GM23248 (cell line): ENCODE results near the gene LST1. TPM values are rescaled to one million over a fixed set of nuclear protein-coding genes. Genes with fewer than 3 reads are reported as not detected.
A peak's percentile ranks its signal among the peaks of the same experiment; 100 is the strongest.

Experiments used
- DNase-seq: peaks from one replicate; pipeline ENCODE4 v3.0.0-alpha.2; 2015
- H2AFZ ChIP-seq: fragments of 200-600 bp; sonication (generic); 2 replicates; pipeline ENCODE4 v1.6.1; 2016; ENCODE audit warnings: antibody characterized with exemption
- H3F3A ChIP-seq: fragments of 200-600 bp; sonication (generic); 2 replicates; pipeline ENCODE4 v1.6.1; 2016; ENCODE audit warnings: mild to moderate bottlenecking, antibody characterized with exemption, mixed run types; ENCODE audit not compliant: insufficient read depth
- H3K27ac ChIP-seq: fragments of 200-600 bp; sonication (generic); 2 replicates; pipeline ENCODE4 v1.5.1; 2016; ENCODE audit warnings: mild to moderate bottlenecking
- H3K27me3 ChIP-seq: fragments of 200-600 bp; sonication (generic); replicated peaks from 2 replicates; pipeline ENCODE4 v1.6.1; 2016; ENCODE audit warnings: mild to moderate bottlenecking; ENCODE audit not compliant: insufficient read depth
- H3K36me3 ChIP-seq: fragments of 200-600 bp; sonication (generic); 2 replicates; pipeline ENCODE4 v1.6.1; 2016; ENCODE audit warnings: low read depth, mild to moderate bottlenecking
- H3K4me1 ChIP-seq: fragments of 200-600 bp; sonication (generic); 2 replicates; pipeline ENCODE4 v1.6.1; 2016; ENCODE audit warnings: mild to moderate bottlenecking; ENCODE audit not compliant: insufficient read depth
- H3K4me2 ChIP-seq: fragments of 200-600 bp; sonication (generic); one replicate; pipeline ENCODE4 v1.6.1; 2016; ENCODE audit warnings: mild to moderate bottlenecking; ENCODE audit not compliant: unreplicated experiment
- H3K4me3 ChIP-seq: fragments of 200-600 bp; sonication (generic); 2 replicates; pipeline ENCODE4 v1.5.1; 2016; ENCODE audit warnings: mild to moderate bottlenecking
- H3K79me2 ChIP-seq: fragments of 200-600 bp; sonication (generic); 2 replicates; pipeline ENCODE4 v1.6.1; 2016; ENCODE audit warnings: mild to moderate bottlenecking; ENCODE audit not compliant: insufficient read depth
- H3K9ac ChIP-seq: fragments of 200-600 bp; sonication (generic); 2 replicates; pipeline ENCODE4 v1.6.1; 2016; ENCODE audit warnings: mild to moderate bottlenecking
- H3K9me2 ChIP-seq: fragments of 200-600 bp; sonication (generic); 2 replicates; pipeline ENCODE4 v1.6.1; 2016; ENCODE audit warnings: mixed run types, mild to moderate bottlenecking, moderate library complexity; ENCODE audit not compliant: insufficient read depth
- H3K9me3 ChIP-seq: fragments of 200-600 bp; sonication (generic); one replicate; pipeline ENCODE4 v1.6.1; 2017; ENCODE audit warnings: low read depth
- H4K20me1 ChIP-seq: fragments of 200-600 bp; sonication (generic); 2 replicates; pipeline ENCODE4 v1.6.0; 2016; ENCODE audit not compliant: insufficient read depth
- EZH2 ChIP-seq: fragments of 200-600 bp; sonication (generic); IDR thresholded peaks from 2 replicates; pipeline ENCODE4 v1.6.1; 2018; ENCODE audit warnings: antibody characterized with exemption, mild to moderate bottlenecking; ENCODE audit not compliant: insufficient read depth, poor library complexity, severe bottlenecking
- EZH2phosphoT487 ChIP-seq: fragments of 200-600 bp; sonication (generic); IDR thresholded peaks from 2 replicates; pipeline ENCODE4 v1.6.1; 2018; ENCODE audit warnings: antibody characterized with exemption, moderate library complexity, mild to moderate bottlenecking, low read depth; ENCODE audit not compliant: insufficient read depth
- WGBS, 2 experiments: methylation state at CpG; one replicate each; pipeline ENCODE4 v1.1.6; 2015 to 2017; ENCODE audit warnings: low lambda C conversion rate in 2 of 2, low coverage in 1 of 2; ENCODE audit errors: missing lambda C conversion rate in 2 of 2; 5-methylcytosine and 5-hydroxymethylcytosine counted together
- in situ Hi-C: fragments of 300-500 bp; cut with MboI; formaldehyde crosslinking; loops from 2 replicates; pipeline ENCODE4 v1.15.0; 2020
- polyA plus RNA-seq: library from polyadenylated mRNA; unstranded; fragments of >200 nt; fragmentation: Nextera tagmentation; extraction: Ambion mirVana; gene quantifications from 2 replicates; pipeline ENCODE4 v1.2.1, GENCODE V29; 2016
- total RNA-seq: library from RNA; depleted of rRNA; stranded (reverse); fragments of >200 nt; shearing (Covaris generic); gene quantifications from 2 replicates; pipeline ENCODE4 v1.2.3, GENCODE V29; 2014

The LST1 gene
- total and polyA plus RNA-seq, 2 experiments from 2014 or later, result not detected

DNA sequence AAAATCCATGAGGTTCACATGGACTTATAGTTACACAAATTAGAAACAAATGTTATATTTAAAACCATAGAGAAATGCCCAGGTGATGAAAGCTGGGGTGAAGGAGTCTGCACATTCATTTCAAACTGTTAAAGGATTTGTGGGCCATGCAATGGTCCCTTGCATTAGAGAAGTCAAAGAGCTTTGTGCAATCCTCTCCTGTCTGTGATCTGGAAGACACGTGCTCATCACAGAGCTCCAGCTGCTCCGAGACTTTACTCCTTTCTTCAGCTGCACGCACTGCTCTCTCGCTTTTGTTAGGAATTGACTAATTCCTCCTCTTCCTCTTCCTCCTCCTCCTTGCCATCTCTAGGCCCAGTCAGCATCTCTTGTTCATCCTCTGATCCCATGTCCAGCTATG lies 24.9 kb downstream of the LST1 start:
- WGBS, 2 experiments, result 10 to 12% methylated on average over 4 of the region's 4 CpGs
- Histone ChIP-seq H3K9me2 (no peaks in the 10 kb centered on the region), H3K9me3 (no peaks in the 10 kb centered on the region), H3K4me1 (no peaks in the 10 kb centered on the region), H3K27me3 (no peaks in the 10 kb centered on the region), H3K9ac (no peak overlapping the region), H2AFZ (no peak overlapping the region), H3K4me2 (no peak overlapping the region), H4K20me1 (no peaks in the 10 kb centered on the region), H3K27ac (no peak overlapping the region), H3F3A (no peaks in the 10 kb centered on the region; the same call in 1 of the 2 replicates), H3K79me2 (no peaks in the 10 kb centered on the region), H3K36me3 (no peaks in the 10 kb centered on the region), H3K4me3 (no peak overlapping the region)
- no peak for TF ChIP-seq EZH2phosphoT487
- in situ Hi-C loops, result no loop called here
- peak; percentile 20 for DNase-seq

DNA sequence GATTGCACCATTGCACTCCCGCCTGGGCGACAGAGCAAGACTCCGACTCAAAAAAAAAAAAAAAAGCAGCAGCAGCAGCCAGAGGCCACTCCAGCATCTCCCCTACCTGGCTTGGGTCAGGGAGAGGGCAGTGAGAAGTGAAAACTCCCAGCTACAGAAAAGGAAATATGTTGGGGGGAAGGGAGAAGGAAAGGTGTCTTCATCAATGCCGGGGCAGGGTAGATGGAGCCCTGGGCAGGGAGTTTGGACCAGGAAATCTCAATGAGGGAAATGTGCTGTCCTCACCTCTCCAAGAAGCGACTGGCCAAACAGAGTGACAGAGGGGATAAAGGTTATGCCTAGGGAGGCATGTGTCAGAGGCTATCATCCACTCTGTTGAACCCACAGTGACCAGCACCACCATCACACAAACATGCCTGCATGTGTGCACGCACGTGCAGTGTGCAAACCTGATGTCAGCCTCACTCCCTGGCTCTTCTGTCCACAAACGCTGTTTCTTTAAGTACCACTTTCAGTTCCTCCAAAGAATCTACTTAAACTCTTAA lies 28.1 kb downstream of the LST1 start:
- Histone ChIP-seq H3K9me2 (no peaks in the 10 kb centered on the region), H3K4me2 (no peak overlapping the region), H3F3A (peaks cover 4% of the 10 kb centered on the region), H3K9ac (no peak overlapping the region), H3K27ac (no peak overlapping the region), H3K36me3 (no peaks in the 10 kb centered on the region), H3K27me3 (no peaks in the 10 kb centered on the region), H3K4me3 (no peak overlapping the region), H3K4me1 (no peaks in the 10 kb centered on the region), H3K79me2 (no peaks in the 10 kb centered on the region), H2AFZ (no peak overlapping the region), H4K20me1 (no peaks in the 10 kb centered on the region), H3K9me3 (no peaks in the 10 kb centered on the region)
- 79 to 88% methylated on average over 8 of the region's 8 CpGs for WGBS, 2 experiments
- in situ Hi-C loops, result no loop called here
- TF ChIP-seq EZH2phosphoT487 (no peak), EZH2 (no peak)
- no peak for DNase-seq

DNA sequence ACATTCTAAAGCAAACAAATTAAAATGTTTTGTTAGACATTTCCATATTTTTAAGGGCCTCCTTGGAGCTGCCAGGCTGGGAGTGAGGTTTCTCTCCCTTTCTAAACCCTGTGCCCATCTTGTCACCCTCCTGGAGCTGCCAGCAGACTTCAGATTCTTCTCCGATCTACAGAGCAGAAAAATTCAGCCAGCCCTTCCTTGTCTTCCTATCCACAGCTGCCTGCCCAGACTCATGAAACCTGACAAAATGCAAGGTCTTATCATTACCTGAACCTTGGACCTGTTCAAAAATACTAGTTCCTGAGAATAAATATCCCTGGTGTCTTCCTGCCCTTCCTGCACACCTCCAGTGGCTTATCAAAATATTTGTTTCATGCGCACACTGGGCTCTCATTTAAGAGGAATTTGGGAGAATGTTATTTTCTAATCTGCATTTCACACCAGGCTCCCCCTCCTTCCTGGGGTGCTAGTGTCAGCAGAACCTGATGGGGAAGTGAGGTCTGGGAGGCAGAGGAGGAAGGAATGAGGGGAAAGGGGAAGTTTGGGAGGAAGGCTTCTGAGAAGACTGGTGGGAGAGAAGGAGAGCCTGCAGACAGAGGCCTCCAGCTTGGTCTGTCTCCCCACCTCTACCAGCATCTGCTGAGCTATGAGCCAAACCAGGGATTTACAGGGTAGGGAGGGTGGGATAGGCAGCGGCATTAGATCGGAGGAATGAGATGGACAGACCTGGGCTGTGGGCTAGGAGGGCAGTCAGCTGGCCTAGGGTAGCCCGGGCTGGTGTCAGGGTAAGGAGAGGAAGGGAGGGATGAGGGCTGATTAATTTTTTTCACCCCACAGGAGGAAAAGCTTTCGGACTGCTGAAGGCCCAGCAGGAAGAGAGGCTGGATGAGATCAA lies 28.9 kb downstream of the LST1 start, which contains the start of gene AIF1:
Gene AIF1 (plus strand): TSS at position 551 of the 895 bp plus-strand sequence. CDS start 96 bp downstream, at position 647.
- 59 to 68% methylated on average over 6 of the region's 6 CpGs for WGBS, 2 experiments
- no peaks in the 10 kb centered on the region for H3K27me3 ChIP-seq
- H3K9ac ChIP-seq, result no peak within 1 kb of the TSS
- TF ChIP-seq EZH2phosphoT487, result no peak
- DNase-seq, result no peak
- H3K9me2 ChIP-seq, result no peaks in the 10 kb centered on the region
- H3F3A ChIP-seq, result peaks cover 10% of the 10 kb centered on the region
- no peak within 1 kb of the TSS for H3K4me3 ChIP-seq
- H3K79me2 ChIP-seq, result no peaks in the 10 kb centered on the region
- no peaks in the 10 kb centered on the region for H4K20me1 ChIP-seq
- H3K27ac ChIP-seq, result no peak within 1 kb of the TSS
- no peak within 1 kb of the TSS for H2AFZ ChIP-seq
- no peaks in the 10 kb centered on the region for H3K4me1 ChIP-seq
- no peaks in the 10 kb centered on the region for H3K9me3 ChIP-seq
- H3K4me2 ChIP-seq, result no peak within 1 kb of the TSS
- in situ Hi-C loops, result no loop called here
- no peaks in the 10 kb centered on the region for H3K36me3 ChIP-seq

DNA sequence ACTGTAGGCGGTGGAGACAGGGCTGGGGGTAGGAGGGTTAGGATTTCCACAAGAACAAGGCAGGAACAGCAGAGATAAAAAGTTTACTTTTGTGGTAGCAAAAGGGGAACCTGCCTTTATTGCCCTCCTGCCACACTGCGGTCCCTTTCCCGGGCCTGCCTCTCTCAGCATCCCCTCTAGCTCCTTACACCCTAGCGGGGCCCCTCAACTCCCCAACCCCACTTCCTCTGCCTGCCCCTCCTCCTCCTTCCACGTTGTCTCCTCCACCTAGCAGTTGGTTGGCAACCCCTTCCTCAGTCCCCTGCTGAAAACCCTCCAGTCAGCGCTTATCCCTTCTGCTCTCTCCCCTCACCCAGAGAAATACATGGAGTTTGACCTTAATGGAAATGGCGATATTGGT lies 29.7 kb downstream of the LST1 start:
- TF ChIP-seq EZH2phosphoT487 (no peak), EZH2 (no peak)
- no peak overlapping the region for H2AFZ ChIP-seq
- H3K27ac ChIP-seq, result no peak overlapping the region
- no peaks in the 10 kb centered on the region for H3K9me3 ChIP-seq
- H3K36me3 ChIP-seq, result no peaks in the 10 kb centered on the region
- no peaks in the 10 kb centered on the region for H3K27me3 ChIP-seq
- H3F3A ChIP-seq, result peaks cover 10% of the 10 kb centered on the region
- WGBS, 2 experiments, result 54 to 58% methylated on average over 7 of the region's 7 CpGs
- no peak for DNase-seq
- no peak overlapping the region for H3K9ac ChIP-seq
- in situ Hi-C loops, result no loop called here
- no peaks in the 10 kb centered on the region for H4K20me1 ChIP-seq
- no peak overlapping the region for H3K4me3 ChIP-seq
- no peak overlapping the region for H3K4me2 ChIP-seq
- H3K4me1 ChIP-seq, result no peaks in the 10 kb centered on the region
- peaks cover 2% of the 10 kb centered on the region for H3K79me2 ChIP-seq
- no peaks in the 10 kb centered on the region for H3K9me2 ChIP-seq
